GM18868 (cell line): ENCODE measurements around the gene S1PR4.

ENCODE experiments used
- ATAC-seq: cut with Tn5 transposase; IDR thresholded peaks from one replicate; pipeline ENCODE4 v1.9.1; 2021; ENCODE audit warnings: mild to moderate bottlenecking, moderate library complexity; ENCODE audit not compliant: unreplicated experiment

Gene S1PR4, protein sequence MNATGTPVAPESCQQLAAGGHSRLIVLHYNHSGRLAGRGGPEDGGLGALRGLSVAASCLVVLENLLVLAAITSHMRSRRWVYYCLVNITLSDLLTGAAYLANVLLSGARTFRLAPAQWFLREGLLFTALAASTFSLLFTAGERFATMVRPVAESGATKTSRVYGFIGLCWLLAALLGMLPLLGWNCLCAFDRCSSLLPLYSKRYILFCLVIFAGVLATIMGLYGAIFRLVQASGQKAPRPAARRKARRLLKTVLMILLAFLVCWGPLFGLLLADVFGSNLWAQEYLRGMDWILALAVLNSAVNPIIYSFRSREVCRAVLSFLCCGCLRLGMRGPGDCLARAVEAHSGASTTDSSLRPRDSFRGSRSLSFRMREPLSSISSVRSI

DNA sequence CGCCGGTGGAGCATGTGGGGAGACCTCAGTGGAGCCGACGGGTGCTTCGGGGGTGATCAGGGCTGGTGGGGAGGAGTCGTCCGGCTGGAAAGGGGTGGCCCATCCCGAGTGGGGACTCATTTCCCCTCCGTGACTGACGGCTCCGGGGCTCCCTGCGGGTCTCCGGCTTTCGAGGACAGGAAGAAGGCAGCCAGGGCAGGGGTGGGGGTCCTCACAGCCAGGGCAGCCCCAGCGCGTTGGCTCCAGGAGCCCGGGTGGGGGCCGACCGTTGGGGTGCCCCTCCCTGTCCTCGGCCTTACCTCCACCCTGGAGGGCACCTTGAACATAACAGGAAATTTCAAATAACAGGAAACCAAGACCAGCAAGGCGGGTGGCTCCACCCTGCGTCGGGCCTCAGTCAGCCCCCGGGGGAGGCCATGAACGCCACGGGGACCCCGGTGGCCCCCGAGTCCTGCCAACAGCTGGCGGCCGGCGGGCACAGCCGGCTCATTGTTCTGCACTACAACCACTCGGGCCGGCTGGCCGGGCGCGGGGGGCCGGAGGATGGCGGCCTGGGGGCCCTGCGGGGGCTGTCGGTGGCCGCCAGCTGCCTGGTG, at the start of gene S1PR4:
Gene S1PR4 (plus strand): TSS at position 393 of the 596 bp plus-strand sequence. CDS start 24 bp downstream, at position 417.
- no peak for ATAC-seq

DNA sequence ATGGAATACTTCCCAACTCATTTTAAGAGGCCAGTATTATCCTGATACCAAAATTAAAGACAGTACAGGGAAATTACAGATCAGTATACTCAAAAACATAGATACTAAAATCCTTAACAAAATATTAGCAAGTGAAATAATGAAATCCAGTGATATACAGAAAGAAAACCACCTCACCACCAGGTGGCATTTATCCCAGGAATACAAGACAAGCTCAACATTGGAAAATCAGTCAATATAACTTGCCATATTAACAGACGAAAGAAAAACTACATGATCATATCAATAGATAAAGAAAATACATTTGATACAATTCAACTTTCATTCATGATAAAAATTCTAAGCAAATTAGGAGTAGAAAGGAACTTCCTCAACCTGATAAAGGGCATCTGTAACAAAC, 49.5 kb upstream of the S1PR4 start:
- no peak for ATAC-seq

DNA sequence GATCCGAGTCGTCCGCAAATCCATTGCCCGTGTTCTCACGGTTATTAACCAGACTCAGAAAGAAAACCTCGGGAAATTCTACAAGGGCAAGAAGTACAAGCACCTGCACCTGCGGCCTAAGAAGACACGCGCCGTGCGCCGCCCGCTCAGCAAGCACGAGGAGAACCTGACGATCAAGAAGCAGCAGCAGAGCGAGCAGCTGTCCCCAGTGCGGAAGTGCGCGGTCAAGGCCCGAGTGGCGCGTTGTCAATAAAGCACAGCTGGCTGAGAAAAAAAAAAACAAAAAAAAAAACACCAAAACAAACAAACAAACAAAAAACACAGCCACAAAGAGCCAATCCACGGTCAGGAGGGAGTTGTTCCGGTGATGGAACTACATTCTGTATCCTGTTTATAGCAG, 47.4 kb upstream of the S1PR4 start:
- no peak for ATAC-seq

DNA sequence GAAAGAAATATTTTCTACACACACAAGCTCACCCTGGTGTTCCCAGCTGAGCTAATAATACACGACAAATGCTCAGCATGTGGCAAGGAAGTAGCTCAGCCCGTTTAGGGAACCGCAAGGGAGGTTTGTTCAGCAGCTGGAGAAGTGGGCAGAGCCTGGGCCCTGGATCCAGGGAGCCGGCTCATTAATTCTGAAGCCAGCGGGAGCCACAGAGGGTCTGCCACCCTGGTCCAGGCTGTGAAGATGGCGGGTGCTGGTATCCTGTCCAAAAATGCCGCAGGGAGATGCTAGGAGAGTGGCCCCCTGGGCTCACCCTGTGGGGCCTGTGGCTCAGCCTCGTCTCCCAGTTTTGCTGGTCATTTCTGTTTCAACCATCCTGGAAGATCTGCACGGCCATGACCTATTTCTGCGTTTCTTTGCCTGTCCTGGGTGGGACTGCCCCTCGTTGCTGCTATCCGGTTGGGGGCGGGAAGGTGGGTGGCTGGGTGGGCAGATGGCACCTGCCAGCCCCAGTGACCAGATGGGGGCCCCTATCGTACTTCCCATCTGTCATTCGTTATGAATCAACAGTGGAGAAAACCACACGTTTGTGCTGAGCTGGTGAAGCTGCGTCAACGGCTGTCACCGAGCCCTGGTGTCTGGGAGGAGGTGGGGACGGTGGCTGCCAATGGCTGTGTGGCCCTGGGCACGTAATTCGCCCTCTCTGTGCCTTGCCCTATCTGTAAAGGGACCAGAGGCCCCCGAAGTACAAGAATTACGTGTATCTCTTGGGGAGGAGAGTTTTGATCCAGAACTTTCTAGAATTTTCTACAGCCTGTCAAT, 45.4 kb upstream of the S1PR4 start:
- peak; percentile 69 for ATAC-seq

DNA sequence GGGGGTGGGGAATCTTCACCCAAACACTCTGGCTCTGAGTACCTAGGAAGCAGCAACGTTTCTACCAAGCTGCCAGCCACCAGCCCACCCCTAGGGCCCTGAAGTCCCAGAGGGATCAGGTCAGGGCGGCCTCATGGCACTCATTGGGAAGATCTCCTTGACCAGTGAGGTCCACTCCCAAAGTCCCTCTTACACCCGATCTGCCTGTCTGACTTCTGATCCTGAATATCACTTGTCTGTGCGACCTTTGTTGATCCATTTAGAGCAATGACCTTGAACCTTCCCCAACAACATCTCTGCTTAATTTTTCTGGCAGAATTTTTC, 44.8 kb upstream of the S1PR4 start:
- no peak for ATAC-seq

DNA sequence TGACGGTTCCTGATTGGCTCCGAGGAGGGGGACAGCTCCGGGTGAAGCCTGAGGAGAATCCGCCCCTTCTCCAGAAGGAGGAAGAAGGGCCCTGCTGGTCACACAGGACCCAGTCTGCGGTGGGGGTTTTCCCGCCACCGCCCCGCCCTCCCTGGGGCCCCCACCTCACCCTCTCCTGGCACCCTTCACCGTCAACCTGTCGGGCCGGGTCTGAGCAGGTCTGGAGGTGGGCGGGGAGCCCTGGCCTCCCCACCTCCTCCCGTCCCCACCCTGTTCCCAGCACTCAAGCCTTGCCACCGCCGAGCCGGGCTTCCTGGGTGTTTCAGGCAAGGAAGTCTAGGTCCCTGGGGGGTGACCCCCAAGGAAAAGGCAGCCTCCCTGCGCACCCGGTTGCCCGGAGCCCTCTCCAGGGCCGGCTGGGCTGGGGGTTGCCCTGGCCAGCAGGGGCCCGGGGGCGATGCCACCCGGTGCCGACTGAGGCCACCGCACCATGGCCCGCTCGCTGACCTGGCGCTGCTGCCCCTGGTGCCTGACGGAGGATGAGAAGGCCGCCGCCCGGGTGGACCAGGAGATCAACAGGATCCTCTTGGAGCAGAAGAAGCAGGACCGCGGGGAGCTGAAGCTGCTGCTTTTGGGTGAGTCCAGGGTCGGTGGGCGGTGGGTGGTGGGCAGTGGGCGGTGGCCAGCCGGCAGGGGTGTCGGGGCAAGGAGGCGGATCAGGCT, 42.4 kb upstream of the S1PR4 start, which contains the start of gene GNA15:
Gene GNA15 (plus strand): TSS at position 73 of the 723 bp plus-strand sequence. CDS start 418 bp downstream, at position 491.
- peak; percentile 42 for ATAC-seq

DNA sequence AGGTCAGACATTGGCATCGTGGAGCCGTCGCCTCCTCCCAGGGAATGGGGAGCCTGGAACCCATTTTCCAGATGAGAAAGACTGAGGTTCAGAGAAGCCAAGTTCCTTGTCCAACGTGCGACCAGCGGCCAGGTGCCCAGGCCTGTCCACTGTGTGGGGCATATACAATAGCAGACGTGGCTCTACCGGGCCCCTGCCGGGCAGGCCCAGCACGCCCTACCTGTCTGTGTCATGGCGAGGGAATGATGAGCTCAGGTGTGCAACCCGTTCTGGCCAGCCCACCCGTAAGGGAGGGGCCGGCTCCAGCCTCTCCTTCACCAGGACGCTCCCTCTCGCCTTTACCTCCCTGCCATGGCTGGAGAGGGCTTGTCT, 41.9 kb upstream of the S1PR4 start:
- ATAC-seq = no peak

DNA sequence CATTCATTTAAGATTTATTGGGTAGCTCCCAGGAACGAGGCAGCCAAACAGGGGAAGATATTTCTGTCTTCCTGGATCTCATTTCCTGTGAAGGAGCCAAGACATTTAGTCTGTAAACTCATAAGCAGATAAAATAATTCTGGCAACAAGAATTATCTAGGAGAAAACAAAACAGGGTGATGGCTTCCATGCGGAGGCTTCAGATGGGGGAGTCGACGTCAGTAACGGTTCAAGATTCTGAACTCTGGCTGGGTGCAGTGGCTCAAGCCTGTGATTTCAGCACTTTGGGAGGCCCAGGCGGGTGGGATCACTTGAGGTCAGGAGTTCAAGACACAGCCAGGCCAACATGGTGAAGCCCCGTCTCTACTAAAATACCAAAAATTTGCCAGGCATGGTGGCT, 41.5 kb upstream of the S1PR4 start:
- ATAC-seq = no peak

DNA sequence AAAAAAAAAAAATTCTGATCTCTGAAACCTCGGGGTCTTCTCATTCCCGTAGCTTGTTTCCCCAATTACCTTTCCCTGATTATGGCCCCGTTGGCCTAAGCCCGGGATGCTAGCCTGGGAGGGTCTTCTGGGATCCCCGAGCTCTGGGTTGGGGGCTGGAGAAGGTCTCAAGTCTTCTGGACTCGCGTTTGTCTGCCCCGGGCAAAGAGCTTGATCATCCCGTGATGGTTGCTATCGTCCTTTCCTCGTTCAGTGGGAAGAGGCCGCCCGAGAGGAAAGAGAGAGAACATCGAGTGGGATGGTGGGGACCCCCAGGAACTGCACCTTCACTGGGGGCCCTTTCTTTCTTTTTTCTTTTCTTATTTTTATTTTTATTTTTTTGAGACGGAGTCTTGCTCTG, 40.3 kb upstream of the S1PR4 start:
- ATAC-seq = no peak

DNA sequence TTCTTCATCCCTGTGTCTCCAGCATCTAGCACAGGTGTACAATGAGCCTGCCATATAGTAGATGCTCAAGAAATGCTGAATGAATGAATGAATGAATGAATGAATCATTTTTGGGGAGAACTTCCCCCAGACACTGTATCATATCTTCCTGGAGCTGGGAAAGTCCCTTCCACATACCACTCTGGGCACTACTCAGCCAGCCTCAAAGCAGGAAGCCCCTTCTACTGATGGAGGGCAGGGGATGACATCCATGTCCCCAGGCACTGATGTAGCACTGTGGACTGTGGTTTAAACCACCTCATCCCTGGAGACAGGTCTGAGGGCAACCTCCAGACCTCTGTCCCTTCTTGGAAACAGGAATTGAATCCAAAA, 37.9 kb upstream of the S1PR4 start:
- ATAC-seq = no peak

DNA sequence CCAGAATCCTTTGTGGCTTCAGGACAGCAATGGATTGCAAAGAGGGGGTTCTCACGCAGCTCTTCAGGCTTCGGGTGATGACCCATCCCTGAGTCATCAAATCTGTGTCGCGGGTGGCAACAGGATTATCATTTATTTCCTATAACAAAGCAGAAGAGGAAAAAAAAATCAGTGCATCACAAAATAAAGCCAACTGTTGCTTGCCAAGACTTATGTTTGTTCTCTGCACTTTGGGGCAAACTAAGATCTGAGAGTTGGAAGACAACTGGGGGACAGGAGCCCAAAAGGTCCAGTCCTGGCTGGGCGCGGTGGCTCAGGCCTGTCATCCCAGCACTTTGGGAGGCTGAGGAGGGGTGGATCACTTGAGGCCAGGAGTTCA, 36.3 kb upstream of the S1PR4 start:
- ATAC-seq = no peak

DNA sequence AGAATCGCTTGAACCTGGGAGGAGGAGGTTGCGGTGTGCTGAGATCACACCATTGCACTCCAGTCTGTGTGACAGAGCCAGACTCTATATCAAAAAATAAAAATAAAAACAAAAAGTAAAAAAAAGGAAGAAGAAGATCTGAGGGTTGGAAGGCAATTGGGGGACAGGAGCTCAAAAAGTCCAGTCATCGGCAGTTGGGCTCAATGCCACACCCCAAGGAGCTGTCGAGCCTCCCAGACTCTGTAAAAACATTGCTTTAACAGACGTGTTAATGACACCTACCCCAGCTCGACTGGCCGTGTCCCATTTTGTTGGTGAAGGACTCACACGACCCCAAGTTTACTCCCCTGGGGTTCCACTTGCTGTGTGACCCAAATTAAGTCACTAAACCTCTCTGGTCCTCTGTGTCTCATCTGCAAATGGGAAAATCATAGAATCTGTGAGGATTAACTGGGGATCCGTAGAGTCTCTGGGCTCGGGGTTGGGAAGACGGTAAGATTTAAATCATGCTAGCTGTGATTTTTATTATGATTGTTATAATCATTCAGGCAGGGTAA, 35.7 kb upstream of the S1PR4 start:
- ATAC-seq = no peak

DNA sequence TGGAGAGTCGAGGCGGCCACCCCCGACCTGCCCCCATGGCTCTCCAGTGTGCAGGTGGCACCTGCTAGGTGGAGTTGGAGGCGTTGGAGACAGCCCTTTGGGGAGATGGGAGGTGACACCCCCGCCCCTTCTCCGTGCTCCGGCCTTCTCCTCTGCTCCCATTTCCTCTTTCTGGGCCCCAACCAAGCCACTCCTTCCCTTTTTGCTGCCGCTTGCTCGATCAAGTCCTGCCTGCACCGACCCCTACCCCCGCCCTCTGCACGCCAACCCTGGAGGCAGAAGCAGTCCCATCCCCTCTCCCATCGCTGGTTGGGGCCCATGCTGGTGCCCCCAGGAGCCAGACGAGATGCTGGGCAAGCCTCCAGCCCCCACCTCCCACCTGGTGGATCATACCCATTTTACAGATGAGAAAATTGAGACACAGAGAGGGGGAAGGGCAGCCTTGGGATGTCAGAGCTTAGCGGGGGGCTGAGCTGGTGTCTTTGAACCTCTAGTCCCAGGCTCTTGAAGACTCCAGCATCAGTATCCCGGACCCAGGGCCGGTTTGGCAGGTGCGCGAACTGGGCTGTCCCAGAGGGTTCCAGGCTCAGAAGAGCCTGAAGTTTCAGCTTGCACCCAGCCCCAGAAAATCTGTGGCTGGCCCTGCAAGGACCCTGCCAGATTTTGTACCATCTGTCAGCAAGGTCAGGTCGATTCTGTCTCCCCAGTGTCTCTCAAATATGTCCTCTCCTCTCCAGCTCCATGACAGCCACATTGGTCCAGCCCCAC, 32.5 kb upstream of the S1PR4 start:
- no peak for ATAC-seq

DNA sequence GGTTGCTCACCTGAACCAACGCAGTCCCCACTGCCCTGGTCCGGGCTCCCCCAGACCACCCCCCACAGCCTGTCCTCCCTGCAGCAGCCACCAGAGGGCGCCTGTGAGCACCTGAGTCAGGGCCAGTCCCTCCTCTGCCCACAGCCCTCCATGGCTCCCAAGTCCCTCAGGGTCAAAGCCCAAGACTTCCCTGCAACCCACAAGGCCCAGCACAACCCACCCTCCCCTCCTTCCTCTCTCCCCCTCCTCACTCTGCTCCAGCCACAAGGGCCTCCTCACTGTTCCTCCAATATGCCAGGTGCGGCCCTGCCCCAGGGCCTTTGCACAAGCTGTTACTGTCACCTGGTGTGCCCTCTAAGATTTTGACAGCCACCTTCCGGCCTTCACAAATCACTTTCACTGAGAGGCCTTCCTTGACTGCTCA, 31.9 kb upstream of the S1PR4 start:
- ATAC-seq = no peak

DNA sequence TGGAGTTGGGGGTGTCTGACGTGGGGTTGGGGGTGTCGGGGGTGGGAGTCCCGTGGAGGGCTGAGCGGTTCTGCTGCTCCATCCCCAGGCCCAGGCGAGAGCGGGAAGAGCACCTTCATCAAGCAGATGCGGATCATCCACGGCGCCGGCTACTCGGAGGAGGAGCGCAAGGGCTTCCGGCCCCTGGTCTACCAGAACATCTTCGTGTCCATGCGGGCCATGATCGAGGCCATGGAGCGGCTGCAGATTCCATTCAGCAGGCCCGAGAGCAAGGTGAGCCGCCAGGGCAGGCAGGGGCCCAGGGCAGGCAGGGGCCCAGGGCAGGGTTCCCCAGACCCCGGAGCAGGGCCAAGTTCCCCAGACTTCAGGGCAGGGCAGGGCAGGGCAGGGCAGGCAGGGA, 30.1 kb upstream of the S1PR4 start:
- no peak for ATAC-seq

DNA sequence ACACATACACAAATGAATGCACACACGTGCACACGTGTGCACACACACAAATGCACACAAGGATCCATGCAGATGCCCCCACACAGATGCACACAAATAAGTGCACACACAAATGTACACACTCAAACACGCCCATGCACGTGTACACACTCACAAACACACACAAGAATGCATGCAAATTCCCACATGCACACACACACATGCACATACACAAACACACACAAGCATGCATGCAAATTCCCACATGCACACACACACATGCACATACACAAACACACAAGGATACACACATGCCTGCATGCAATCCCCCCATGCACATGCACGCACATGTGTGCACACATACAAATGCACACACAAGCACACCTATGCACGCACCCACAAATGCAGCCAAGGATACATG, 29.5 kb upstream of the S1PR4 start:
- no peak for ATAC-seq

DNA sequence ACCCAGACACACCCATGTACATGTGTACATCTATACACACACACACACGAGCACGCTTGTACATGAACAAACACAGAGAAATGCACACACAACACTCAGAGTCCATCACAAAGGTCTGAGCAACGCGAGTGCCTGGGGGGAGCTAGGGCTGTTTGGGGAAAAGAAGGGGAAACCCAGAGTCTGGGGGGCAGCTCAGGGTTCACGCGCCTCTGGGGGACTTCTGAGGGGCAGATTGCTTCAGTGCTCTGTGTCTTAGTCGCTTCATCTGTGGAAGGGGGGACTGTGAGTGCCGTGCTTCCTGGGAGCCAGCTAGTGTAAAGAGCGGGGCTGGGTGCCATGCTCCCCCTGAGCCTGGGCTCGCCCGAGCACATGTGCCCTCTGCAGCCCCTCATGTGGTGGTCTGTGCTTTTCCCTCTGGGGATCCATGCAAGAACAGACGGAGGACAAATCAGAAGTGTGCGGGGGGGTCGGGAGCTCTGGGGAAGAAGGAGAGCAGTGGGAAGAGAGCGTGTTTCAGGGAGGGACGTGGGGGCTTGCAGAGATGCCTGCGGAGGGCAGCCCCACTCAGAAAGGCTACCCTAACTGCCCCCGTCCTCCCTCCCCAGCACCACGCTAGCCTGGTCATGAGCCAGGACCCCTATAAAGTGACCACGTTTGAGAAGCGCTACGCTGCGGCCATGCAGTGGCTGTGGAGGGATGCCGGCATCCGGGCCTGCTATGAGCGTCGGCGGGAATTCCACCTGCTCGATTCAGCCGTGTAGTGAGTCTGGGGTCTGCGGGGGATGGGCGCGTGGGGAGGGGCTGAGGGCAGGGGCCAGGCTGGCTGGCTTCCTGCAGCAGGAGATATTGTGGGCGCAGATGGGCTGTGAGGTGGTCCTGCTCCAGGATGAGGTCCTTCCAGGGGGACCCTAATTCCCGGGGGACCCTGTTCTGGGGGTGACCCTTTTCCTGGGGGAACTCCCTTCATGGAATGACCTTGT, 28.8 kb upstream of the S1PR4 start:
- ATAC-seq = no peak

DNA sequence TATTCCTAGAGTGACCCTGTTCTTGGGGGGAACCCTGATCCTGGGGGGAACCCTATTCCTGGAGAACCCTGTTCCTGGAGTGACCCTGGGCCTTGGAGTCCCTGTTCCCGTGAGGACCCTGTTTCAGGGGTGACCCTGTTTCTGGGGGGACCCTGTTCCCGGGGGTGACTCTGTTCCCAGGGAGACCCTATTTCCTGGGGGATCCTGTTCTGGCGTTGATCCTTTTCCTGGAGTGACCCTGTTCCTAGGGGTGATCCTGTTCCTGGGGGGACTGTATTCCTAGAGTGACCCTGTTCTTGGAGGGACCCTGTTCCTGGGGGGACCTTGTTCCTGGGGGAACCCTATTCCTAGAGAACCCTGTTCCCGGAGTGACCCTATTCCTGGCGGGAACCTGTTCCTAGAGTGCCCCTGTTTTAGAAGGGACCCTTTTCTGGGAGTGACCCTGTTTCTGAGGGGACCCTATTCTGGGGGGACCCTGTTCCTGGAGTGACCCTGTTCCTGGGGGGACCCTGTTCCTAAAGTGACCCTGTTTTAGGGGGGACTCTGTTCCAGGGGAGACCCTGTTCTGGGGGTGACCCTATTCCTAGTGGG, 27.7 kb upstream of the S1PR4 start:
- no peak for ATAC-seq
